GM19468 (cell line): ENCODE measurements around the gene COX6B2.
"Not testable (repeated sequence)": the region's sequence is repeated elsewhere in the genome, so short reads cannot be mapped to it uniquely, and the experiment has no call there.

Experiments
- ATAC-seq: cut with Tn5 transposase; IDR thresholded peaks from one replicate; pipeline ENCODE4 v1.9.1; 2021; ENCODE audit warnings: mild to moderate bottlenecking, moderate library complexity, moderate number of reproducible peaks; ENCODE audit not compliant: unreplicated experiment; ENCODE audit errors: extremely low read depth

Gene COX6B2

GRCh38 chr19:55345818-55346724 is 8.4 kb downstream of the COX6B2 start:
- no peak for ATAC-seq

DNA sequence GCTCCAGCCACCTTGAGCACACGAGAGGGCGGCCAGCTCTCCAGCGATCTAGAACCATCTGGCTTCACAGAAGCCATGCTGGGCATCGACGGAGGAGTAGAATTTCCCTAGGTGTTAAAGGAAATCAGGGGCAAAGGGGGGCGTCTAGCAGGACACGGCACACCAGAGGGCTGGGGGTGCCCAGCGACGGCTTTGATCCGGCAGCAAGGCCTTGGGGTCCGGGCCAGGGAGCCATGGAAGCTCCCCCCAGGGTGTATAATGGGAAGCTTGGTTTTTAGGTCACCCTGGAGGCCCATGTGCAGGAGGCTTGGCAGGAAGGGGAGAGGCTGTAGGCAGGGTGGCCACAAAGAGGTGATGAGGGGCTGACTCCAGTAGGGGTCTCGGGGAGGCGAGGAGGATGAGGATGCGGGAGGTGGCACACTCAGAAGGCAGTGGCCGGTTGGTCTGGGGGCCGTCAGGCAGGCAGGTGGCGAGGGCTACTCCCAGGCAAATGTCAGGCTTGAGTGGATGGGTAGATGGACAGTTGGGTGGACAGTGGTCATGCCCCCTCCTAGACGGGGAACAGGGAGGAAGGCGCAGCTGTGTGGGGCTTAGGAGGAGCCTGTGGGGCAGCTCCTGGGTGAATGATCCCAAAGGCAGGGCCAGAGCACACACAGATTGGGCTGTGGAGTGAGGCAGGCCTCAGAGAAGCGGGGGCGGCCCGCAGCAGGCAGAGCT is 9.3 kb downstream of the COX6B2 start:
- no peak for ATAC-seq

GRCh38 chr19:55344444-55344843 is 10.1 kb downstream of the COX6B2 start:
- ATAC-seq, result no peak

DNA sequence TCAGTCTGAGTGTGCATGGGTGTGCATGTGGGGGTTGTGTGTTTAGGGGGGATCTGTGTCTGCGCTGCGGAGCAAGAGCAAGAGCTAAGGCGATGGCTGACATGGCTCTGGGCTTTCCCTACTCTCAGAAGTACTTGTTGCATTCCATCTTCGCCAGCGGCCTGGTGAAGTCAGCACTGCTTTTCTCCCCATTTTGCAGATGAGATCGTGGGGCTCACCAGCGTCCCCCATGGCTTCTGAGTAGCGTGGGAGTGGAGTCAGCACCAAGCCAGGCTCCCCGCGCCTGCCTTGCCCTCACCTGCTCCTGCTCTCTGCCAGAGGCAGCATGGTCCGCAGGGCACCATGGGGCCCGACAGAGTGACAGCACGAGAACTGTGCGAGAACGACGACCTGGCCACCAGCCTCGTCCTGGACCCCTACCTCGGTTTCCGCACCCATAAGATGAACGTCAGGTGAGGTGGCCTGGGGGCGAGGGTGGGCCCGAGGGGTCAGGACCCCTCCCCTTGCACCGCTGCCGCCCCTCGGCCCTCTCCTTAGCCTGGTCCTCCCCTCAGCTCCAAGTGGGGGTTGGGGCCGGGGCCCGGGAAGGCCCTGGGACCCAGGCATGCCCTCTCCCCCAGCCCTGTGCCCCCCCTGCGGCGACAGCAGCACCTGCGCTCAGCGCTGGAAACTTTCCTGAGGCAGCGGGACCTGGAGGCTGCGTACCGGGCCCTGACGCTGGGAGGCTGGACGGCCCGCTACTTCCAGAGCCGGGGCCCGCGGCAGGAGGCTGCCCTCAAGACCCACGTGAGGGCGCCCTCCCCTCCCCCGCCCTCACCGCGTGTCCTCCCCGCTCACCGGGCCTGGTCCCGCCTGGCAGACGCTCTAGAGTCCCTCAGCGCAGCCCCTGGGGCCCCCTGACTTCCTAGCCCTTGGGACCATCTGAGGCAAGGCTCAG is 12.7 kb downstream of the COX6B2 start:
- ATAC-seq, result no peak

DNA sequence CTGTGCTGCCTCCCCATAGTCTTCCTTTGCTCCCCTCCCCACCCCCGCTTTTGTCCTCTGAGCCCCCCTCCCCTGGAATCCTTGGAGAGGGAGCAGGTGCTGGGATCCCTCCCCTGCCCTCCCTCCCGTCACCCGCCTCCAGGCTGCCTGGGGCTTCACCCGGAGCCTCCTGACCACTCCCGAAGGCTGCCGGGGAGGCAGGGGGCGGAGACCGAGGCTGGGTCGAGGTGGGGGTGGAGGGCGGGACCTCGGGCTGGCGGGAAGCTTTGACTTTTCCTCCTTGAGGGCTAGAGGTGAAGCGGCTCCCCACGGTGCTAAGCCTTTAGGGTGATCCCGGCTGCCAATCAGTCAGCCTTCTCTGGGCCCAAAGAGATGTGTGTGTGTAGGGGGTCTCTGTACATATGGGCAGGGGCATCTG is 13.3 kb downstream of the COX6B2 start:
- ATAC-seq, result no peak

GRCh38 chr19:55340784-55341147 is 13.8 kb downstream of the COX6B2 start:
- ATAC-seq, result no peak

- ATAC-seq, result no peak
Measured at GRCh38 chr19:55339889-55340783, 14.4 kb downstream of the COX6B2 start.

- peak; percentile 89 for ATAC-seq
Measured at GRCh38 chr19:55339105-55339888, 15.2 kb downstream of the COX6B2 start, which contains the start of gene KMT5C. Gene KMT5C, plus strand, starts transcription at chr19:55339876. Its CDS starts 2,061 bp downstream, at chr19:55341937.

GRCh38 chr19:55336101-55336500 is 18.4 kb downstream of the COX6B2 start:
- ATAC-seq, result no peak

DNA sequence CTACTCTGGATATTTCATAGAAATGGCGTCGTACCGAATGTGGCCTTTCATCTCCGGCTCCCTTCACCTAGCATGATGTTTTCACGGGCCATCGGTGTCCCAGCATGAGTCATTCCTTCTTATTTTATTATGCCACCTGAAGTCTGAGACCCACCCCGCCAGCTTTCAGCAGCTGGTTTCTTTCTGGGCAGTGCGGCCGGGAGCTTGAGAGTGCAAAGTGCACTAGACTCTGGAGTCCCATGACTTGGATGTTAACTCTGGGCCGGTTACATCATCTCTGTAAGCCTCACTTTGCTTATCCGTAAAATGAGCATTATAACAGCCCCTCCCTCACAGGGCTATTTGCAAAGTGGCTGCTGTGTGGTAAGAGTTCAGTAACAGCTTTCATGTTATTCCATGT is 20.6 kb downstream of the COX6B2 start:
- no peak for ATAC-seq

DNA sequence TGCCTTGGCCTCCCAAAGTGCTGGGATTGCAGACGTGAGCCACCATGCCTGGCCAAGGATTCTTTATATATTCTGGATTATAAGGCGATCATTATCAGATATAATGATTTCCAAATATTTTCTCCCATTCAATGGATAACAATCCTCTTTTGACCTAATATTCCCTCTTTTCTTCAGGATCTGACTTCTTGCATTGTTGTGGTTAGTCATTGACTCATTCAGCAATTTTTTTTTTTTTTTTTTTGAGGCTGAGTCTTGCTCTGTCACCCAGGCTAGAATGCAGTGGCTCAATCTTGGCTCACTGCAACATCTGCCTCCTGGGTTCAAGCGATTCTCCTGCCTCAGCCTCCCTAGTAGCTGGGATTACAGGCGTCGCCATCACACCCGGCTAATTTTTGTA is 24.7 kb downstream of the COX6B2 start:
- ATAC-seq, result not testable (repeated sequence)

- ATAC-seq, result not testable (repeated sequence)
Measured at GRCh38 chr19:55328774-55329318, 25.7 kb downstream of the COX6B2 start.

DNA sequence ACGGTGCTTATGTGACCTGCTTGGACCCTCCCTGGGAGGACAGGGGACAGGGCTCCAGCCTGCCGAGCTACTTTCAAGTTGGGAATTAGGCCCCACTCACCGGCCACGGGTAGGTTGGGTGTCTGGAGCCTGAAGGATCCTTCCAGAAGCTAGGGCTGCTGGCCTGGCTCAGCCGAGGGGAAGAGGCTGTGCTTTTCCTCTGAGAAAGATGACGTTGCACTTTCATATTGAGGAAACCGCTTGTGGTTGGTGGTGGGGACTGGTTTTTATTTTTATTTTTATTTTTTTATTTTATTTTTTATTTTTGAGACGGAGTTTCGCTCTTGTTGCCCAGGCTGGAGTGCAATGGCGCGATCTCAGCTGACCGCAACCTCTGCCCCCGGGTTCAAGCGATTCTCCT is 29.3 kb downstream of the COX6B2 start, which contains the start of gene TMEM150B:
Gene TMEM150B (minus strand): TSS at position 170 of the 400 bp plus-strand sequence. CDS start 4,305 bp downstream, outside the sequence.
- no peak for ATAC-seq

GRCh38 chr19:55324662-55325061 is 29.9 kb downstream of the COX6B2 start:
- no peak for ATAC-seq

DNA sequence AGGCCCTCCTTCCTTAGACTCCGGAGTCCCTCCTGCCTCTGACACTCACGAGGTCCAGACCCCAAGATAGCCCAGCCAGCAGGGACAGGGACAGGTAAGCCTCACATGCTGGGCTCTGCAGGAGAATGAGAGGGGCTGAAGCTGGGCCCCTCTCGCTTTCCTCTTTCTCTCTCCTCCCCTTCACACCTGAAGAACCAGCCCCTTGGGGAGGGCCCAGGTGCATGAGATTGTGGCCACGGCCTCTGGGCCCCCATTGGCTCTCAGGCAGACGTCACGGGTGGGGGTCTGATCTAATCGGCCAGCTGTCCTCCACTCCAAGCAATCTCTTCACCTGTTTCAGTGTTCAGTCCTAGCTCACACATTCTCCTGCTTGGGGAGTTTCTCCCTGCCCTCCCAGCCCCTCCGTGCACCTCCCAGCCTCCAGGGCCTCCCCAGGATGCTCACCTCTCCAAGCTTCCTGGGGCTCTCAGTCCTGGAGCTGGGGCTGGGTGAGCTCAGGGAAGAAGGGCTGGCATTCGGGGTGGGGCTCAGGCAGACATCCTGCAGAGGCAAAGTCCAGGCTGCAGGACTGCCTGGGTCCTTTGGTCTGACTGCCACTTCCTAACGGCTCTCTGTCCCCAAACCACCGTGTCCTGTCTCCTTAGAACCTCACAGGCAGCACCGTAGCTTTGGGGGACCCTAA is 32.2 kb downstream of the COX6B2 start:
- no peak for ATAC-seq

- ATAC-seq, result no peak
Measured at GRCh38 chr19:55321466-55322137, 32.9 kb downstream of the COX6B2 start.

- no peak for ATAC-seq
Measured at GRCh38 chr19:55320844-55321419, 33.6 kb downstream of the COX6B2 start.
